ENCODE data around the gene ZFP36L1.

ZFP36L1 gene

DNA sequence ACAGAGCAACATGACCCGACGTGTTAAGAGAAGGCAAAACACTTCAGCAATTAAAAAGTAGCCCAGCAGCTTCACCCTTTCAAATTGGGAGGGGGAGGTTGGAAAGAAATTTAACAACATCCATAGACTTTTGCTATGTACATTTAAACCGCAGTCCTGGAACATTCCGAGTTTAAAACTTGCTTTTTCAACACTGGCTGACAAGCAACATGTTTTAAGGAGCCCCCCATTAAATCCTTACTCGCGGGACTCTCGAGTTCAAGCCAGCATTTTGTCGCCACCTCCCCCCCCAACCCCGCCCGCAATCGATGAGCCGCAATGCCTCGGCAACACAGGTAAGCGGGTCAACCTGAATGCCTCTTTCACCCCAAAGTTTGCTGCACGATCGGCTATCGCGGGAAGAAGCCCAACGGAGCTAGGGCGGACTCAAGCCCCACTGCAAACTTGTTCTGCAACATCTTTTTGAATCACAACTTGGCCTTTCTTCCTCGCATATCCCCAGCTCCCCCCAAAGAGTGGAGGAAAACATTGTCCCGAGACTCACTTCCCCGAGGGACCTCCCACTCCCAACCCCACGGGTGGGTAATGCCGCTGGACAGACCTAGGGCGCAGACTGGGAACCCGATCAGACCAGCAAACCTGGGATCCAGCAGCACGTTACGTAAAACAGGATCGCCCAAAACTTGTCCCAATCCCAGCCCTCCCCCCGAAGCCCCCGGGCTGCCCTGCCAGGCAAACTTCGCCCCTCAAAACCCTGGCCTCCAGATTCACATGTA, 777 bp downstream of the ZFP36L1 start:
- TF ChIP-seq EGR1 (IDR thresholded peaks at IDR 0.05) (no peak), ZBTB7A (IDR thresholded peaks at IDR 0.05; ENCODE audit: low read depth) (peak; percentile 29; the same call in 1 of the 2 replicates)

DNA sequence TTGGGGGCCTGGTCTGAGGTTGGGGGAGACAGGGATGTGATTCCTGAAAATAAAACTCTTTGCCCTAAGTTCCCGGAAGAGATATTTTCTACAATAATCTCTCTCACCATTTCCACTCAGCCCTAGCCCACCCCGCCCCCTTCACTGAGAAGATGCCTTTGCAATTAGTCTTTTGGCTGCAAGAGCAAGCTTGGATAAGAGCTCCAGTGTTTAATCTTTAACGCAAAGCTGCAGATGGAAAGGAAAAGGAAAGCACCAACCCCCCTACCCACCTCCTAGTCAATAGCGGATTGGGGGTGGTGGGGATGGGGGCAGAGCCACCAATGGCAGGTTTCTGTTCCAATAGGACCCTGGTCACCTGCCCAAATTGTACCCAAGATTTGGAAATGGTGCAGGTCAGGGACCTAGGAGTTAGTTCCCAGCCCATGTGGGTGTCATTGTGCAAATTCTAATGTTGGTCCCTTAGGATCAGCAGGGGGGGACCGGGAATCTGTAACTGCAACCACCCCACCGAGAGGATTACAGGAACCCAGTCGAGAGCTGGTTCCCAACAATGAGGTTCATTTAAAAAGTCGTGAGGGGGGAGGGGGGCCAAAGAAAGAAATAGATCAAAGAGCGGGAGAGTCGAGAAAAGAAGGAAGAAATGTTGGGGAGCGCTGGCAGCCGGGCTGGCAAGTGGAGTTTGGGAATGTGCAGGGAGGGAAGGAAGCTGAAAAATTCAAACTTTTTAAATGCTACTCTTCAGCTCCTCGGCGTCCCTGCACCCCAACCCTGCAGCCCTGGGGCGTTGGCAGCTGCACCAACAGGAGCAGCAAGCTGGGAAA, 1.6 kb downstream of the ZFP36L1 start:
- TF ChIP-seq EP300 (IDR thresholded peaks at IDR 0.05; ENCODE audit: borderline replicate concordance) (no peak), YY1 (IDR thresholded peaks at IDR 0.05; ENCODE audit: low read depth) (no peak), TAF1 (IDR thresholded peaks at IDR 0.05; ENCODE audit: low read depth) (no peak), EGR1 (IDR thresholded peaks at IDR 0.05) (no peak), ZBTB7A (IDR thresholded peaks at IDR 0.05; ENCODE audit: low read depth) (no peak), NFIC (IDR thresholded peaks at IDR 0.05) (no peak), CEBPB (IDR thresholded peaks at IDR 0.05) (no peak)
- TF ChIP-seq, protein P1, sequence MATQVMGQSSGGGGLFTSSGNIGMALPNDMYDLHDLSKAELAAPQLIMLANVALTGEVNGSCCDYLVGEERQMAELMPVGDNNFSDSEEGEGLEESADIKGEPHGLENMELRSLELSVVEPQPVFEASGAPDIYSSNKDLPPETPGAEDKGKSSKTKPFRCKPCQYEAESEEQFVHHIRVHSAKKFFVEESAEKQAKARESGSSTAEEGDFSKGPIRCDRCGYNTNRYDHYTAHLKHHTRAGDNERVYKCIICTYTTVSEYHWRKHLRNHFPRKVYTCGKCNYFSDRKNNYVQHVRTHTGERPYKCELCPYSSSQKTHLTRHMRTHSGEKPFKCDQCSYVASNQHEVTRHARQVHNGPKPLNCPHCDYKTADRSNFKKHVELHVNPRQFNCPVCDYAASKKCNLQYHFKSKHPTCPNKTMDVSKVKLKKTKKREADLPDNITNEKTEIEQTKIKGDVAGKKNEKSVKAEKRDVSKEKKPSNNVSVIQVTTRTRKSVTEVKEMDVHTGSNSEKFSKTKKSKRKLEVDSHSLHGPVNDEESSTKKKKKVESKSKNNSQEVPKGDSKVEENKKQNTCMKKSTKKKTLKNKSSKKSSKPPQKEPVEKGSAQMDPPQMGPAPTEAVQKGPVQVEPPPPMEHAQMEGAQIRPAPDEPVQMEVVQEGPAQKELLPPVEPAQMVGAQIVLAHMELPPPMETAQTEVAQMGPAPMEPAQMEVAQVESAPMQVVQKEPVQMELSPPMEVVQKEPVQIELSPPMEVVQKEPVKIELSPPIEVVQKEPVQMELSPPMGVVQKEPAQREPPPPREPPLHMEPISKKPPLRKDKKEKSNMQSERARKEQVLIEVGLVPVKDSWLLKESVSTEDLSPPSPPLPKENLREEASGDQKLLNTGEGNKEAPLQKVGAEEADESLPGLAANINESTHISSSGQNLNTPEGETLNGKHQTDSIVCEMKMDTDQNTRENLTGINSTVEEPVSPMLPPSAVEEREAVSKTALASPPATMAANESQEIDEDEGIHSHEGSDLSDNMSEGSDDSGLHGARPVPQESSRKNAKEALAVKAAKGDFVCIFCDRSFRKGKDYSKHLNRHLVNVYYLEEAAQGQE (IDR thresholded peaks at IDR 0.05; ENCODE audit: low read depth) = no peak
- TF ChIP-seq, protein P2, sequence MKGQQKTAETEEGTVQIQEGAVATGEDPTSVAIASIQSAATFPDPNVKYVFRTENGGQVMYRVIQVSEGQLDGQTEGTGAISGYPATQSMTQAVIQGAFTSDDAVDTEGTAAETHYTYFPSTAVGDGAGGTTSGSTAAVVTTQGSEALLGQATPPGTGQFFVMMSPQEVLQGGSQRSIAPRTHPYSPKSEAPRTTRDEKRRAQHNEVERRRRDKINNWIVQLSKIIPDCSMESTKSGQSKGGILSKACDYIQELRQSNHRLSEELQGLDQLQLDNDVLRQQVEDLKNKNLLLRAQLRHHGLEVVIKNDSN (IDR thresholded peaks at IDR 0.05) = no peak
- TF ChIP-seq, protein P3, sequence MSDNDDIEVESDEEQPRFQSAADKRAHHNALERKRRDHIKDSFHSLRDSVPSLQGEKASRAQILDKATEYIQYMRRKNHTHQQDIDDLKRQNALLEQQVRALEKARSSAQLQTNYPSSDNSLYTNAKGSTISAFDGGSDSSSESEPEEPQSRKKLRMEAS (IDR thresholded peaks at IDR 0.05) = no peak

DNA sequence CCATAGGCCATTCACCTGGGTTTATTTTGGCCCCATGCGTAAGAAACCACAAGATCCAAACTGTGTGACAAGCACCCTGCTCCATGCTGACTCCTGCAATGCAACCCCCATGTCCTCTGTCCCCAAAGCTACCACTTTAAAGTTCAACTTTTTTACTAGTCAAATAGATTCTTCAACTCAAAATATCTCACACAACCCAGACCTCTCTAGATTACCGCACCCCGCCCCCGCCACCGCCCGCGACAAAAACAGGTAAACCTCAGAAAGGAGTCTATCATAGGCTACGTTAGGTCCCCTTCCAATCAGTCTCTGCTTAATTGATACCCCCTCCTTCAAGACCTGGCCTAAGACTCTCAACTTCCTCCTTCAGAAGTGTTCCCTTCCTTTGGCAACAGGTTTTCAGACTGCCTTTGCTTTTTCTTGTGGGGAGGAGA, 2.2 kb downstream of the ZFP36L1 start:
- TF ChIP-seq TCF12 (IDR thresholded peaks at IDR 0.05; ENCODE audit: low read depth) = no peak
- TF ChIP-seq, protein P1 (IDR thresholded peaks at IDR 0.05; ENCODE audit: low read depth) = no peak
- TF ChIP-seq, protein P2 (IDR thresholded peaks at IDR 0.05) = no peak
- TF ChIP-seq EP300 (IDR thresholded peaks at IDR 0.05; ENCODE audit: borderline replicate concordance) = no peak
- TF ChIP-seq, protein P3 (IDR thresholded peaks at IDR 0.05) = no peak
- no peak for TF ChIP-seq RAD21 (IDR thresholded peaks at IDR 0.05; ENCODE audit: low read depth)
- no peak for TF ChIP-seq FOXM1 (IDR thresholded peaks at IDR 0.05; ENCODE audit: borderline replicate concordance, low read depth)
- TF ChIP-seq YY1 (IDR thresholded peaks at IDR 0.05; ENCODE audit: low read depth) = no peak
- no peak for TF ChIP-seq CEBPB (IDR thresholded peaks at IDR 0.05)
- TF ChIP-seq EGR1 (IDR thresholded peaks at IDR 0.05) = no peak
- TF ChIP-seq TEAD4 (IDR thresholded peaks at IDR 0.05) = no peak
- no peak for TF ChIP-seq TAF1 (IDR thresholded peaks at IDR 0.05; ENCODE audit: low read depth)
- TF ChIP-seq CREB1 (IDR thresholded peaks at IDR 0.05; ENCODE audit: low read depth) = no peak
- no peak for TF ChIP-seq NFIC (IDR thresholded peaks at IDR 0.05)
- no peak for TF ChIP-seq ZBTB7A (IDR thresholded peaks at IDR 0.05; ENCODE audit: low read depth)

DNA sequence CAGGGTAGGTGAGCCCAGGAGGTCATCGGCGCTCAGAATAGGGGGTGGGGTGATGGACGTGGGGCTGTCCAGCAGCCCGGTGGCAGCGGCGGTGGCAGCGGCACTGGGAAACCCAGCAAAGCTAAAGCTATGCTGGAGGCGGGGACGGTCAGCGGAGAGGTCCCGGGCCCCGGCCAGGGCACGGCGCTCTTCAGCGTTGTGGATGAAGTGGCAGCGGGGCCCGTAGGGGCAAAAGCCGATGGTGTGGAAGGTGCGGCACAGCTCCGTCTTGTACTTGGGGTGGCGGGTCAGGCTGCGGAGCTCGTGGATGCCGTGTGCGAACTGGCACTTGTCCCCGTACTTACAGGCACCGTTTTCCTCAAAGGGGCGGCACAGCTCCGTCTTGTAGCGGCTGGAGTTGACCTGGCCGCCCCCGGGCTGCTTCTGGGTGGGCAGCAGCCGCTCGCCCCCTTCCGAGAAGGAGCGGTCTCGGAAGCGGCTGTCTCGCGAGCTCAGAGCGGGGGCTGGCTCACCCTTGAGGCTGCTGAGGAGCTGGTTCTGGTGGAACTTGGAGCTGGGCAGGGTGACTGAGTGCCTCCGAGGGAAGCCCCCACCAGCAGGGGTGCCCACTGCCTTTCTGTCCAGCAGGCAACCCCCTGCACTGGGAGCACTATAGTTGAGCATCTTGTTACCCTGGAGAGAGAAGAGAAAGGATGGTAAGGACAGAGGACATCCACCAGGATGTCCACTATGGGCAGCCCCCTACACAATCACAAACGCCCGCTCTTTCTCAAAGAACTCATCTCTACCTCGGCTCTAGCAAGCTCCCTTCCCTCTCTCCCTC, 2.8 kb downstream of the ZFP36L1 start:
- TF ChIP-seq FOXM1 (IDR thresholded peaks at IDR 0.05; ENCODE audit: borderline replicate concordance, low read depth) = no peak
- TF ChIP-seq CEBPB (IDR thresholded peaks at IDR 0.05) = no peak
- no peak for TF ChIP-seq TAF1 (IDR thresholded peaks at IDR 0.05; ENCODE audit: low read depth)
- TF ChIP-seq TCF12 (IDR thresholded peaks at IDR 0.05; ENCODE audit: low read depth) = no peak
- TF ChIP-seq YY1 (IDR thresholded peaks at IDR 0.05; ENCODE audit: low read depth) = no peak
- TF ChIP-seq NFIC (IDR thresholded peaks at IDR 0.05) = no peak
- TF ChIP-seq, protein P2 (IDR thresholded peaks at IDR 0.05) = no peak
- TF ChIP-seq EP300 (IDR thresholded peaks at IDR 0.05; ENCODE audit: borderline replicate concordance) = no peak
- TF ChIP-seq RAD21 (IDR thresholded peaks at IDR 0.05; ENCODE audit: low read depth) = no peak
- TF ChIP-seq, protein P3 (IDR thresholded peaks at IDR 0.05) = no peak
- TF ChIP-seq, protein P1 (IDR thresholded peaks at IDR 0.05; ENCODE audit: low read depth) = no peak
- TF ChIP-seq ZBTB7A (IDR thresholded peaks at IDR 0.05; ENCODE audit: low read depth) = no peak

Data from Ishikawa (cell line).